Measurements from ENCODE around the gene ATOH8.
"Not testable (repeated sequence)": the region's sequence is repeated elsewhere in the genome, so short reads cannot be mapped to it uniquely, and the experiment has no call there.

Gene ATOH8, protein sequence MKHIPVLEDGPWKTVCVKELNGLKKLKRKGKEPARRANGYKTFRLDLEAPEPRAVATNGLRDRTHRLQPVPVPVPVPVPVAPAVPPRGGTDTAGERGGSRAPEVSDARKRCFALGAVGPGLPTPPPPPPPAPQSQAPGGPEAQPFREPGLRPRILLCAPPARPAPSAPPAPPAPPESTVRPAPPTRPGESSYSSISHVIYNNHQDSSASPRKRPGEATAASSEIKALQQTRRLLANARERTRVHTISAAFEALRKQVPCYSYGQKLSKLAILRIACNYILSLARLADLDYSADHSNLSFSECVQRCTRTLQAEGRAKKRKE

DNA sequence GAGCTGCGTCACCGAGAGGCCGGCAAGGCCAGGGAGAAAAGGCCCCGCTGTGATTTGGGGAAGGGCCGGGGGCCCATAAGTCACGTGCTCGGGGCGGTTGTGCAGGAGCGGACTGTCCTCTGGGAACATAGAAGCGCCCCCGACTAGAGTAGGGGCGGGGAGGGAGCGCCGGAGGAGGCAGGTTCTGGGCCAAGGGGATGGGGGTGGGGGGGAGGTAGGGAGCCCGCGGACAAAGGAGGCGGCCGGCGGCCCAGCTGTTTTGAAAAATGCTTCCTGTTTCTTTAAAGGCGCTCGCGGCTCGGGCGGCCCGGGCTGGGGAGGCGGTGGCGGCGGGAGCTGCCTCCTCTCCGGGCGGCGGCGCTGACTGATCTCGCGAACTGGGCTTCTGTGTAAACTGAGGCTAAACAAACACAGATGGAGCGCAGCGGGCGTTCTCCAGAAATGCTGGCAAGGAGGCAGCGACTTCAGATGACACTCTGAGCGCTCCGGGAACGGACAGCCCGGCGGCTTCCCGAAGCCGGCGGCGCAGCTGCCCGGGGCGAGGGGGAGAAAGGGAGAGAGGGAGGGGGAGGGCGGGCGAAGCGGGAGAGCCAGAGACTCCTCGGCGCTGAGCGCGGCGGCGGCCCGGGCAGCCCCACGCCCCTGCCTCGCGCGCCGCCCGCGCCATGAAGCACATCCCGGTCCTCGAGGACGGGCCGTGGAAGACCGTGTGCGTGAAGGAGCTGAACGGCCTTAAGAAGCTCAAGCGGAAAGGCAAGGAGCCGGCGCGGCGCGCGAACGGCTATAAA is at the start of gene ATOH8:
Gene ATOH8, plus strand, starts transcription at position 467 of the 788 bp plus-strand sequence. Its CDS starts 199 bp downstream, at position 666.
- in situ Hi-C loops (cut with HindIII; ENCODE audit: low sequenced_read_pairs): loop anchor here (5.0 kb wide), 1 partner anchor 46 kb away; no protein-coding TSS in a partner anchor

DNA sequence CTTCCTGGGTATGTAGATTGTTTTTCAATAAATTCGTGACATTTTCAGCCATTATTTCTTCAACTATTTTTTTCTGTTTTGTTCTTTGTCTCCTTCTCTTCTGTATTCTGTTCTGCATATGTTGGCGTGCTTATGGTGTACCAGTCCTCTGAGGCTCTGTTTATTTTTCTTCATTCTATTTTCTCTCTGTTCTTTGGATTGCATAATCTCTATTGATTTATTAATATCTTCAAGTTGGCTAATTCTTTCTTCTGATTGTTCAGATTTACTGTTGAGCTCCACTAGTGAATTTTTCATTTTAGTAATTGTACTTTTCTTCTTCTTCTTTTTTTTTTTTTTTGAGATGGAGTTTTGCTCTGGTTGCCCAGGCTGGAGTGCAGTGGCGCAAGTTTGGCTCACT is 49.8 kb upstream of the ATOH8 start:
- in situ Hi-C loops (cut with HindIII; ENCODE audit: low sequenced_read_pairs): no loop called here

DNA sequence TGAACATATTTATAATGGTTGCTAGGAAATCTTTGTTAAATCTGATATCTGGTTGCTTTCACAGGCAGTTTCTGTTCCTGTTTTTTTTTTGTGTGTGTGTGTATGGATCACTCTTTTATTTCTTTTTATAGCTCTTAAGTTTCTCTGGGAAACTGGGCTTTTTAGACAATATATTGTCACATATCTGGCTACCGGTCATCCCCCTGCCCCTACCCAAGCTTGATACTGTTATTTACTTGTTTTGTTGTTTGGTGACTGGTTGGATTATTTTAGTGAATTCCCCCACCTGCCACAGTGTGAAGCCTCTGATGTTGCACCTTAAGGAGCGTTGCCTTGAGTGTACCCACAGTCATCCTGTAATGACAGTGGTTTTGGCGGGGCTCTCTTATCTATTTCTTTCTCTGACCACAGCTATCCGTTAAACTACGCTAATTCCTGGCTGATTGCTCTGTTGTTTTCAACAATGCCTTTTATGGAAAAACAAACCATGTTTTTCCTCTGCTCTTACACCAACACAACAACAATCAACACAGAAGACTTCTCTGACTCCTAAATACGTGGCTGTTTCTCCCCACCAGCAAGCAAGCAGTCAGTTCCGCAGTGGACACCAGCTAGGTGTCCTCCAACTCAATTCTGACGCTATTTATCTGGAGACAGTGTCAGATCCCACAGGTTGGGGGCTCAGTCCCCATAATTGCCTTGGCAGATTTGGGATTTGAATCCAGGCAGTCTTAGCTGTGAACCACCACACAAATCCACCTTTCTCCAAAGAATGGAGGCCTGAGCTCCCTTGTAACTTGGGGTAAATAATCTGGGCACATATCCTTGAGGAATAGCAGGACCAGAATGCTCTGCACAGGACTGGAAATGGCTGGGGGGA is 48.8 kb upstream of the ATOH8 start:
- in situ Hi-C loops (cut with HindIII; ENCODE audit: low sequenced_read_pairs): loop anchor here (5.0 kb wide), 2 partner anchors 47 to 48 kb away; partner anchors contain the start of gene ATOH8

DNA sequence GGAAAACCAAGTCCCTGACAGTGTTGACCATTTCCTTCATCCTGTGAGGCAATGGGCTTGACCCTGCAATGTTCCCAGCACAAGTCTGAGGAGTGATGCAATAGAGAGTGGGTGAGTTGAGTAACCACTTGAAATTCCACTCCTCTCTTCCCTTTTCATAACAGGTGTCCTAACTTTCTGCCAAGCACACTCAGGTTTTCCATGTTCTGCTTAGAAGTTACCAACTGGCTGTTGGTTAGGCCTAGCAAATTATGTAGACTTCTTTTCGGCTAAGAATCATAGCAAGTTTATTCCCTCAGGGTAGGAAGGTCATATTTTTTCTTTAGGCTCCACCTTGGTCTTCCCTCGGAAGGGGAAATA is 48.1 kb upstream of the ATOH8 start:
- in situ Hi-C loops (cut with HindIII; ENCODE audit: low sequenced_read_pairs): loop anchor here (5.0 kb wide), 2 partner anchors 47 to 48 kb away; partner anchors contain the start of gene ATOH8

DNA sequence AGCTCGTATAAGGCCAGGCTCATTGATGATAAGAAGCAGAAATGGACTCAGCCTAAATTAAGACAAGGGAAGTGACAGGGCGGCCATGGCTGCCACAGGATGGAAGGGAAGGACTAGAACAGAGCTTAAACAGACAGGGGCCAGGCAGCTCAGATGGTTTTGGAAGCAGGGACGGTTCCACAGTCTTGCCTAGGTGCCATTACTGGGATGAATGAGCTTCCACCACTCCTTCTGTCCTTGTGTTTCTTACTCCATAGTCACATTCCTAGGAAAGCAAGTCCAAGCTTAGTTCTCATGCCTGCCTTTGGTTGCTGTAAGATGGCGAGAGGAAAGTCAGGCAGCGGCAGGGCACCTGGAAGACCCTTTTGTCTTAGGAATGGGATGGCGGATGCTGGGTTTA is 47.7 kb upstream of the ATOH8 start:
- in situ Hi-C loops (cut with HindIII; ENCODE audit: low sequenced_read_pairs): loop anchor here (5.0 kb wide), 2 partner anchors 46 to 49 kb away; partner anchors contain the start of gene ATOH8

DNA sequence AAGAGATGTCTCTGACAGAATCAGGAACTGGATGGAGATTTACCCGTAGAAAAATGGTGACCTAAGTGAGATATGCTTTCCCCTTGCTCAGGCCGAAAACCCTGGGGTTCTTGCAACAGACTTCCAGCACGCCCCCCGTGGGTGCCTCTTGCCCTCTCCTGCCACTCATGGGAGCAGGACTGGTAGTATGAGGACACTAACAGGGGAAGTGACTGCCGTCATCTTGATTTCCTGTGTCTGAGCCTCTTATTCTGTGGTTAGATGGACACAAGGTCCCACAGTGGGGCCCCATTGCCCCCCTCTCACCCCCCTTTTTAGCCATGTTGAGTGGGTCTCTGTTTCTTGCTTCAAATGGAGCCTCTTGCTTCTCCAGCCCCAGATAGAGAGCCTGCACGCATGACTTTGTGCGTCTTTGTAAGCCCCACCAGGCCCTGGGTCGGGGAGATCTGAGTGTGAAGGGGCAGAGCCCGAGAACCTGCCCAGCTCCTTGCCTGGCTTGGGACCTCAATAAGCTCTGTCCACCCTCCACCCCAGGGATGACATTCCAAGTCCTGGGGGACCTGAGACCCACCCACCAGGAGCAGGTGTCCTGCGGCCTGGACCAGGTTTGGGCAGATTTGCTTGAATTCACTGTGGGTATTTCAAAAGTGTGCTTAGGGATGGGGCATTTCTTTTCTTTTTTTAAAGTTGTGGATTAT is 47.0 kb upstream of the ATOH8 start:
- in situ Hi-C loops (cut with HindIII; ENCODE audit: low sequenced_read_pairs): loop anchor here (5.0 kb wide), 2 partner anchors 46 to 49 kb away; partner anchors contain the start of gene ATOH8

DNA sequence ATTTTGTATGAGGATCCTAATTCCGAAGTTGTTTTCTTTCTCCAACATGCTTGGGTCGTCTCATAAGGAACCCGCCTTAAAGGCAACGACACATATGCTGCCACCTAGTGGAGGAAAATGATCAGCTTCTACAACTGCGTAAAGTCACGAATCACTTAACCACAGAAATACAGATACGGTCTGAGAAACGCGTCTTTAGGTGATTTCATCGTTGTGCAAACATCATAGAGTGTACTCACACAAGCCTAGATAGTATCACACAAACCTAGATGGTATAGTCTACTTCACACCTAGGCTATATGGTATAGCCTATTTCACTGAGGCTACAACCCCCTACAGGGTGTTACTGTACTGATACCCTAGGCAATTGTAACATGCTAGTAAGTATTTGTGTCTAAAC is 46.5 kb upstream of the ATOH8 start:
- in situ Hi-C loops (cut with HindIII; ENCODE audit: low sequenced_read_pairs): loop anchor here (5.0 kb wide), 2 partner anchors 45 to 50 kb away; partner anchors contain the start of gene ATOH8

DNA sequence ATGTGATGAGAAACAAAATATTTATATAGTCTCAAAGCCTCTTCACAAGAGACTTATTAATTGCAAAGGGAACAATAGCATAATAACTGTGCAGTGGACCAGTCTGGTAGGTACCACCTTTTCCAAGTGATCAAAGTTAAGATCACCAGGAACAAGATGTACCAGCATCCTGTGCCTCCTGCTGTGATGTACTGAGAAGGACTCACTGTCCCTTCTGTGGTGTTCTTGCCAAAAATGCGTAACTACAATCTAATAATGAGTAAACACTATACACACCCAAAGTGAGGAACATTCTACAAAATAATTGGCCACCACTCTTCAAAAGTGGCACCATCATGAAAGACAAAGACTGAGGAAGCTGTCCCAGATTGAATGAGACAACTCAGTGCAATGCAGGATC is 45.1 kb upstream of the ATOH8 start:
- in situ Hi-C loops (cut with HindIII; ENCODE audit: low sequenced_read_pairs): loop anchor here (5.0 kb wide), 2 partner anchors 44 to 51 kb away; partner anchors contain the start of gene ATOH8

DNA sequence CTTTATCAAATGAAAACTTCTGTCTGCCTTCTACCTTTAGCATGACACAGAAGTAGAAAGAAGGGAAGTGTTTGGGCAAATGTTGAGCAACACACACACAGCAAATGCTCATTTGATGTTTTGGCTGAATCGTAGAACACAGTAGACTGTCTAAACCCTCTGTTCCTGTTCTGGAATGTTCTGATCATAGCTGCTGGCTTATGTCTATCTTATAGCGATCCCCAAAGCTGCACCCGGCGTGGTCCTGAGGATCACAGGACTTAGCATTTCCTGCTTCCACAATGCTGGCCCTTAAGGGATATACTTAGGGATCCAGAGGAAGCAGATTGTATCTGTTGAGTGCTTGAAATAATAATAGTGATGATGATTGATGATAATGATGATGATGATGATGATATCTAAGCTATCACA is 44.4 kb upstream of the ATOH8 start:
- in situ Hi-C loops (cut with HindIII; ENCODE audit: low sequenced_read_pairs): loop anchor here (5.0 kb wide), 2 partner anchors 43 to 52 kb away; partner anchors contain the start of gene ATOH8

DNA sequence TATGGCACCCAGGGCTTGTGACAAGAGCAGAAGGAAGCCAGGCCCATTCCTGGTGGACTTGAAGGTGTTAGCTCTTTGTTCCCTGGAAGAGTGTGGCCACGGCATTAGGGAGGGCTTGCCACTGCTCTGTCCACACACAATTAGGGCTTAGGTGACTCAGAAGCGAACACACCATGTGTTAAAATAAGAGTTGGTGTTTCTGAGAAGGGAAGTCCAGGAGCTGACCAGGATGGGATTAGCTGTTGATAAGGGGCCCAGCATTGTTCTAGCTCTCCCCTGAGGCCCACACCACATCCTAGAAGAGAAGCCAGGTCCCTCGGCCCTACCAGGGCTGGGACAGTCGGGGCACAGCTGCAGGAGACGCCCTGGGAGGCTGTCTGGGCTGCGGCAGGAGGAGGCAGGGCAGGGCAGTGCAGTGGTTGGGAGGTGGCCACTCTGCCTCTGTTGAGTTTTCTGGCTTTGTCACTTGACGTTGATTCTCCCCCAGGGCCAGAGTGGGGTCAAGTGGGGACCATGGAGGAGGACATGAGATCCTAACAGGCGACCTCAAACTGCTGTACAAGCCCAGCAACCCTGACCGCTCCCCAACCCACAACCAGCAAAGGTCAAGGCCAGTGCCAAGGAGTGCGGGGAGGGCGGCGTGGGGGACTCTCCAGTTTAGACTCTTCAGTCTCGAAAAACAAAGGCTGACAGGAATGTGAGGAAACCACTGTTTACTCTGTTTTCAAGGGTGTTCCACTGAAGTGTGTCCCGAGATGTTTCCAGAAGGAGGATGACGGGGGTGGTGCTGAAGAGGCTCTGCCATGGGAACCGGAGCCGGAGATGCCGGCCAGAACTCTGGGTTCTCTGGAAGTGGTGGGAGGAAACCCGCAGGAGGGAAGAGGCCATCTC is 42.9 kb upstream of the ATOH8 start:
- in situ Hi-C loops (cut with HindIII; ENCODE audit: low sequenced_read_pairs): no loop called here

DNA sequence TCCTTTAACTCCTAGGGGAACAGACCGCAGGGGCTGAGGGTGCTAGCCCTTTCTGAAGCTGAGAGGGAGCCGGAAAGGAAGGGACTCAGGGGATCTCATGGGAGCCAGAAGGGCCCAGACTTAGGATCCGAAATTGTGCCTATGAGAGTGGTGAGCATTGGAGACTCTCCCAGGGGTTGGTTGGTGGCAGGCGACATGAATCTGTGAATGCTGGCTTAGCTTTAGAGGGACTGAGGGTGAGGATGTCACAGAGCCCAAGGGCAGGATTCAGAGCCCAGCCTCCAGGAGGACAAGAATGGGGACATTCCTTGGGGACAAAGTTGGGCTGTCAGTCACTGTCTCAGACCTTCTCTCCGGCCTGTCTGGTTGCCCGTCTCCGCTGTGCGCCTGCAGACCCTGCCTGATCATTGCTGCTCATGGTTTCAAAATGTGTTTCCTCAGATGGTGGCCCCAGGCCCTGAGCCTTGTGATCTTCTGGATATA is 42.2 kb upstream of the ATOH8 start:
- in situ Hi-C loops (cut with HindIII; ENCODE audit: low sequenced_read_pairs): no loop called here

DNA sequence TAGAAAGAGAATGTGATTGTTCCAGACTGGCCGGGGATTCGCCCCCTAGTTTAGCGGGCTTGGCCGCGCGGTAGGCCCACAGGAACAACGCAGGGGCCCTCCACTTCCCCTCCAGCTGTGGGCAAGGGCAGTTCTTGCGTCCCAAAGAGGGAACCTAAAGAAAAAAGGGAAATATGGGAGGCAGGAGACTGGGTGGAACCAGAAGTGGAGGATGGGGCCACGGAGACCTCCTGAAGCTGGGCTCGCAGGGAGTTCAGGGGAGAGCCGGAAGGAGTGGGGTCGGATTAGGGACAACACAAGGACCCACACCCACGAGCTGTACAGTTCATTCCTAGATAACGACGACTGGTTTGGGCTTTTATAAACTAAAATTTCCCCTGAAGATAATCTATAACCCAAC is 41.5 kb upstream of the ATOH8 start:
- in situ Hi-C loops (cut with HindIII; ENCODE audit: low sequenced_read_pairs): no loop called here

DNA sequence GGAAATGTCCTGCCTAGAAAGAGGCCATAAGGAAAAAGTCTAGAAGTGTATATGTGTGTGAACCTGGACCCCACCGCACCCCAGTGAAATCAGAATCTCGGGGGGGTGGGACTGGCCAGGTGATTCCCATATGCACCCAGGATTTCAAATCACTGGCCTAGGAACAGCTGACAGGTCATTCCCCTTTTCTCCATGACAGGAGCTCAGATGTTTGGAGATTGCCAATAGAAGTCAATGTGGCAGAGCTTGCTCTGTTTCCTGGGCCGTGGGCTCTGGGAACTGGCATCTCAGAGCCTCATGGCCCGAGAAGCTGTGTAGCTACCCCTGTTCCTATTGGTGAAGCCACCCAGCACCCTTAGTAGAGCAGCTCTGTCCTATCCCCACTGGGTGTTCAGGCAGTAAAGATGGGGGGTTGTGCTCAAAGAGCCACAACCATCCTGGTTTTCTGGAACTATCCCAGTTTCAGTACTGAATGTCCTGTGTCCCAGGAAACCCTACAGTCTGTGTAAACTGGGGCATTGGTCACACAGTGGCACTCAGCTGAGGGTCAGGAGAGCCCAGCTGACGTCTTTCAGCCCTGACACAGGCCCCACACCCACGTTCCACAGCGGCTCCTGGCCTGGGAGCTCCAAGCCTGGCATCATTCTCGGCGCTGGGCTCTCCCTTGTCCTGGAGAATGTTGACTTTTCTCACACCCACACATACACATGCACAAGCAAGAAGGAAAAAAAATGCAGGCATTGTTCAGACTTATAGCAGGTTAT is 40.8 kb upstream of the ATOH8 start:
- in situ Hi-C loops (cut with HindIII; ENCODE audit: low sequenced_read_pairs): no loop called here

DNA sequence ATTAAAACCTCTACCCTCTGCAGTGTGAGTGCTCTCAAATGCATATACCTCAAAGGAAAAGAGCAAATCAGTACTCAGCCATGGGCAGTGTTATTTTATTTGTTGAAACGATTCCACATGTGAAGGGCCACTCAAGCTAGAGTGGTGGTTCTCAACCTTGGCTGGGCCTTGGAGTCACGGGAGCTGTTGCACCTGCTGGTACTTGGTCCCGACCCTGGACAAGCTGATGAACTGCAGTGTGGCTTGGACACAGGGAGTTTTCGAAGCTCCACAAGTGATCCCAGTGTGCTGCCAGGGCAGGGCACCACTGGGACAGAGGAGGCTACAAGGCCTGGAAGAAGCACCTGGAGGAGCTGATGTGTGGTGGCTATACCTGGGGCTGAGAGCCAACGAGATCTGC is 40.0 kb upstream of the ATOH8 start:
- in situ Hi-C loops (cut with HindIII; ENCODE audit: low sequenced_read_pairs): no loop called here

DNA sequence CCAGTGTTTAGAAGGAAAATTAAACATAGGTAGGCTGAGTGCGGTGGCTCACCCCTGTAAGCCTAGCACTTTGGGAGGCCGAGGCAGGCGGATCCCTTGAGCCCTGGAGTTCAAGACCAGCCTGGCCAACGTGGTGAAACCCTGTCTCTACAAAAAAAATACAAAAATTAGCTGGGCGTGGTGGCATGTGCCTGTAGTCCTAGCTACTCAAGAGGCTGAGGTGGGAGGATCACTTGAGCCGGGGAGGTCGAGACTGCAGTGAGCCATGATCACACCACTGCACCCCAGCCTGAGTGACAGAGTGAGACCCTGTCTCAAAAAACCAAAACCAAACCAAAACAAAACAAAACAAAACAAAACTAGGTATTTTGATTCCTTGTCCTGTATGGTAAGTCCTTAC is 39.4 kb upstream of the ATOH8 start:
- in situ Hi-C loops (cut with HindIII; ENCODE audit: low sequenced_read_pairs): not testable (repeated sequence)

DNA sequence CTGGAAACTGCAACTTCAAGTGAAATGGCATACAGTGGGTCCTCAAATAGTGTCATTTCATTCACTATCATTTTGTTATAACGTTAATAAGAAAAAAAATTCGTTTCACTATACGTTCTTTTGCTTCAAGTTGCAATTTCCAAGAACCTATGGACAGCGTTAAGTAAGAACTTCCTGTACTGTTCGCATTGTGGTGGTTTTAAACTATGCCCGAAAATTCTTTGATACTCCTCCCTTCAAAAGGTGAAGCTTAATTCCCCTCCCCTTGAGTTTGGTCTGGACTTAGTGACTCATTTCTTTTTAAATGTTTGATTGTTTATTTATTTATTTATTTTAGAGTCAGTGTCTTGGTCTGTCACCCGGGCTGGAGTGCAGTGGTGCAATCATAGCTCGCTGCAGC is 39.0 kb upstream of the ATOH8 start:
- in situ Hi-C loops (cut with HindIII; ENCODE audit: low sequenced_read_pairs): loop anchor here (5.0 kb wide), 2 partner anchors 87 to 367 kb away; no protein-coding TSS in a partner anchor

DNA sequence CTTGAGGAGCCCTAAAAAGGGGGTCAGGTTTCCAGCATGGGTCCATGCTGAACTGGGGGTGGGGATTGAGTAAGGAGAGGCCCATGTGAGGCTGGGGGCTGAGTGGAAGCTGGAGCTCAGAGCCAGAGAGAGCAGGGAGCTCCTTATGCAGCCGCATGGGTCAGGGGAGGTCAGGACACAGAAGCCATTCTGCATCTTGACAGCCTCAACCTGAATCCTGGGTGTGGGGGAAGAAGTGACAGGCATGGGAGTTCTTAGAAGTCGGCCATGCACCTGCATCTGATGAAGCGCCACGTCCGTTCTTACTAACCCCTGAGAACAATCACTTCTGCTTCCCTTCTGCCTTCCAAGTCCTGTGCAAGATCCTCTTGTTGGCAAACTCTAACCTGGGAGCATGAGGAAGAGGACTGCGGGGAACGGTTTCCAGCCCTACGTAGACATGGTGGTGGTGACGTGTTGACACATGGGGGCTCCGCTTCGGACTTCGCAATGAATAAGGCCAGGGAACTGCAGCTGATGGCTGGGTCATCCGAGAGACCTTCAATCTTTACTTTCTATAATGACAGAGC is 37.4 kb upstream of the ATOH8 start:
- in situ Hi-C loops (cut with HindIII; ENCODE audit: low sequenced_read_pairs): loop anchor here (5.0 kb wide), 2 partner anchors 86 to 366 kb away; no protein-coding TSS in a partner anchor

Measured in endothelial cell of hepatic sinusoid (primary cell).